CMK (cell line): ENCODE measurements around the gene SAMD8.
A peak's percentile ranks its signal among the peaks of the same experiment; 100 is the strongest.

ENCODE experiments used
- DNase-seq: peaks from one replicate; pipeline ENCODE4 v3.0.0-alpha.2; 2010; ENCODE audit warnings: low read depth

SAMD8 gene

GRCh38 chr10:75111365-75111906, at the start of gene SAMD8:
Gene SAMD8, plus strand, starts transcription at chr10:75111656. Its CDS starts 38,873 bp downstream, at chr10:75150529.
- DNase-seq, result peak; percentile 81

GRCh38 chr10:75061709-75062505, 49.5 kb upstream of the SAMD8 start:
- DNase-seq, result no peak

GRCh38 chr10:75062506-75063299, 48.8 kb upstream of the SAMD8 start:
- no peak for DNase-seq

- no peak for DNase-seq
These were observed 47.8 kb upstream of the SAMD8 start for GRCh38 chr10:75063461-75064230.

- no peak for DNase-seq
These were observed 46.4 kb upstream of the SAMD8 start for GRCh38 chr10:75065076-75065475.

- no peak for DNase-seq
These were observed 45.2 kb upstream of the SAMD8 start for GRCh38 chr10:75066271-75066670.

GRCh38 chr10:75067272-75067671, 44.2 kb upstream of the SAMD8 start:
- DNase-seq, result no peak

- DNase-seq, result no peak
These were observed 42.9 kb upstream of the SAMD8 start for GRCh38 chr10:75068523-75068922.

GRCh38 chr10:75070476-75070875, 41.0 kb upstream of the SAMD8 start:
- DNase-seq, result no peak

- no peak for DNase-seq
These were observed 40.5 kb upstream of the SAMD8 start for GRCh38 chr10:75070961-75071428.

- no peak for DNase-seq
These were observed 39.7 kb upstream of the SAMD8 start for GRCh38 chr10:75071756-75072155.

- DNase-seq, result no peak
These were observed 38.7 kb upstream of the SAMD8 start for GRCh38 chr10:75072727-75073126.

- DNase-seq, result no peak
These were observed 38.0 kb upstream of the SAMD8 start for GRCh38 chr10:75073442-75073841.

- no peak for DNase-seq
These were observed 36.6 kb upstream of the SAMD8 start for GRCh38 chr10:75074711-75075445.

GRCh38 chr10:75076348-75076747, 35.1 kb upstream of the SAMD8 start:
- DNase-seq, result no peak

GRCh38 chr10:75079436-75080083, 31.9 kb upstream of the SAMD8 start:
- no peak for DNase-seq

- DNase-seq, result no peak
These were observed 30.9 kb upstream of the SAMD8 start for GRCh38 chr10:75080554-75080953.

GRCh38 chr10:75081379-75081778, 30.1 kb upstream of the SAMD8 start:
- no peak for DNase-seq

GRCh38 chr10:75083972-75084833, 27.3 kb upstream of the SAMD8 start:
- no peak for DNase-seq

GRCh38 chr10:75084834-75085384, 26.5 kb upstream of the SAMD8 start:
- DNase-seq, result no peak
